Activated CD8-positive, alpha-beta T cell treated with anti-CD3 and anti-CD28 coated beads for 36 hours (primary cell): ENCODE measurements around the gene WDR55. TPM values are rescaled to one million over a fixed set of nuclear protein-coding genes. Genes with fewer than 3 reads are reported as not detected.
"Not testable (repeated sequence)": the region's sequence is repeated elsewhere in the genome, so short reads cannot be mapped to it uniquely, and the experiment has no call there.

Experiments used
- ATAC-seq: fragments of 200-7000 bp; cut with Tn5 transposase; one replicate; pipeline ENCODE4 v1.10.0; 2021; ENCODE audit warnings: mild to moderate bottlenecking, moderate library complexity
- CTCF ChIA-PET: fragments of 350-600 bp; sonication (Branson Sonifier 250); formaldehyde crosslinking; loops from one replicate; lab custom pipeline; 2021; ENCODE audit warnings: antibody characterized with exemption; lab: Charles Lee
- POLR2A ChIA-PET: fragments of 350-600 bp; sonication (Branson Sonifier 250); formaldehyde crosslinking; loops from one replicate; lab custom pipeline; 2021; ENCODE audit warnings: antibody characterized with exemption; lab: Charles Lee
- DNase-seq: peaks from one replicate; pipeline ENCODE4 v3.0.0-alpha.2; 2020
- H3K27ac Mint-ChIP-seq: one replicate; pipeline ENCODE4 v1.8.0; 2021; ENCODE audit warnings: mild to moderate bottlenecking, mixed read lengths
- H3K27me3 Mint-ChIP-seq: one replicate; pipeline ENCODE4 v1.8.0; 2021; ENCODE audit warnings: mixed read lengths
- H3K36me3 Mint-ChIP-seq: one replicate; pipeline ENCODE4 v1.8.0; 2021; ENCODE audit warnings: low read depth, mixed read lengths
- H3K4me1 Mint-ChIP-seq: one replicate; pipeline ENCODE4 v1.8.0; 2021; ENCODE audit warnings: low read depth, mixed read lengths
- H3K4me3 Mint-ChIP-seq: one replicate; pipeline ENCODE4 v1.8.0; 2021; ENCODE audit warnings: mild to moderate bottlenecking, moderate library complexity, mixed read lengths
- H3K9me3 Mint-ChIP-seq: one replicate; pipeline ENCODE4 v1.8.0; 2021; ENCODE audit warnings: mixed read lengths
- CTCF ChIP-seq: fragments of 200-600 bp; IDR thresholded peaks from one replicate; pipeline ENCODE4 v1.8.0; 2022; ENCODE audit warnings: antibody characterized with exemption, mild to moderate bottlenecking
- intact Hi-C: fragments of 100-400 bp; cut with micrococcal nuclease; formaldehyde crosslinking; loops from one replicate; pipeline ENCODE4 v1.10.0; 2022
- total RNA-seq, 2 experiments: library from RNA; stranded (reverse); gene quantifications; one replicate each; pipeline ENCODE4 v1.2.3, GENCODE V29; 2021

WDR55 gene
- total RNA-seq, 2 experiments from 2014 or later: 30.1 to 31.8 TPM

GRCh38 chr5:140664030-140664358 is 710 bp upstream of the WDR55 start:
- no peak for ATAC-seq
- ChIA-PET POLR2A (interaction anchor here (1.0 to 5.5 kb wide), 10 partner anchors 10 to 263 kb away, joined by 3 to 37 read pairs (median 4); partner anchors contain the start of genes EIF4EBP3, HARS1, HARS2 and IK), CTCF (interaction anchor here (1.1 to 1.9 kb wide), 2 partner anchors 8 to 16 kb away, joined by 3 to 4 read pairs; partner anchors contain the start of genes IK and NDUFA2)
- peaks cover 26% of the 10 kb centered on the region for H3K4me1 Mint-ChIP-seq
- peaks cover 72% of the 10 kb centered on the region for H3K36me3 Mint-ChIP-seq
- peak overlapping the region; percentile 95 for H3K27ac Mint-ChIP-seq
- no peak for TF ChIP-seq CTCF
- no peak for DNase-seq
- H3K27me3 Mint-ChIP-seq: no peaks in the 10 kb centered on the region
- H3K4me3 Mint-ChIP-seq: peak overlapping the region; percentile 99
- H3K9me3 Mint-ChIP-seq: no peaks in the 10 kb centered on the region
- intact Hi-C loops: no loop called here

DNA sequence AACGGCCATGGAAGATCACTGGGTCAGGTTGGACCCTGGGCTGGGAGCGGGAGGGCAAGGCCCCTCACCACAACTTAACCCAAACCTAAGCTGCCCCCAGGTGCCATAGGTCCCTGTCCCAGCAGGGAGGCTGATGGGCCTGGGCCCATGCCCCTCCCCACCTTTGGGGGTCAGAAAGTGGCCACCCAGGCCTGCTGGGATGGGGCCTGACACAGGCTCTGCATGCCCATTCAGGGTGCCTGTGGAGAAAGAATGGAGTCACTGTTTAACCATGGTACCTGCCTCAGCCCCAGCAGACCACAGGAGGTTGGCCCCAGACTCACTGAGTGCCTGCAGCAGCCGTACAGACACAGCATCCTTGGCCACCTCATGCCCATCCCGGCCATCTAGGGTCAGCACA is 6.3 kb downstream of the WDR55 start:
- CTCF ChIA-PET, H3K27ac Mint-ChIP-seq, DNase-seq: not testable (repeated sequence)

GRCh38 chr5:140671472-140672125 is 6.9 kb downstream of the WDR55 start:
- POLR2A ChIA-PET: interaction anchor here (0.6 to 1.0 kb wide), 2 partner anchors 7 to 19 kb away, joined by 3 read pairs; partner anchors contain the start of genes HARS1 and HARS2
- Mint-ChIP-seq H3K36me3 (peaks cover 60% of the 10 kb centered on the region), H3K9me3 (no peaks in the 10 kb centered on the region), H3K27ac (no peak overlapping the region), H3K4me3 (no peak overlapping the region), H3K4me1 (peaks cover 14% of the 10 kb centered on the region), H3K27me3 (no peaks in the 10 kb centered on the region)
- no peak for TF ChIP-seq CTCF
- CTCF ChIA-PET: no interaction called here
- intact Hi-C loops: no loop called here
- ATAC-seq (no peak), DNase-seq (no peak)

More for the DNA sequence above, 6.3 kb downstream of the WDR55 start:
- POLR2A ChIA-PET: interaction anchor here (0.6 to 1.0 kb wide), 2 partner anchors 8 to 20 kb away, joined by 3 read pairs; partner anchors contain the start of genes HARS1 and HARS2
- H3K9me3 Mint-ChIP-seq, intact Hi-C loops, H3K4me3 Mint-ChIP-seq, H3K27me3 Mint-ChIP-seq, ATAC-seq: not testable (repeated sequence)
- peaks cover 62% of the 10 kb centered on the region for H3K36me3 Mint-ChIP-seq
- peaks cover 18% of the 10 kb centered on the region for H3K4me1 Mint-ChIP-seq

DNA sequence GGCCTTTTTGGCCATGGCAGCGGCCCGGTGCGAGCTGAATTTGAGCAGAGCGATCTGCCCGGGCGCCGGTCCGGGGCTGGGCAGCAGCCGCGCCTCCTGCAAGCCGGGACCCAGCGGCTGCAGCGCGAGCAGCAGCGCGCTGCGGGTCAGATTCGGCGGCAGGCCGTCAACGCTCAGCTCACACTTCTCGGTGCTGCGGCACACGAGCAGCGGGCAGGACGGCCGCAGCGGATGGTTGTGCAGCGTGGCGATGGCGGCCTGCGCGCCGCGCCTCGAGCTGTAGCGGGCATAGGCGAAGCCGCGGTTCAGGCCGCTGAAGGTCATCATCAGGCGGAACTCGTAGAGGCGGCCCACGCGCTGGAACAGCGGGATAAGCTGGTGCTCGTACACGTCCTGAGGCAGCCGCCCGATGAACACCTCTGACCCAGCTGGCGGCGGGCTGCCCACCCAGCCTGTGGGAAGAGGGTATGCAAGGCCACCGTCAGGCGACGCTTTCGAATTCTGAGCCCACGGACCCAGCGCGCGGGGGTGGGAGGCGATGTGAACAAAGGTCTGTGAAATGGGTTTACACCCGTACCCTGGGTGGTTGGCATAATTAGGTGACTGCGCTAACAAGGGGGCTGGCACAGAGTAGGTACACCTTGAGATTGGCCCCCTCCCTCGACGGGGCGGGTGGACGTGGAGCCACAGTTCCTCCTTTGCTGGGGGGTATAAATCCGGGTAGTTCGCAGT is 7.9 kb downstream of the WDR55 start:
- Mint-ChIP-seq H3K27me3 (no peaks in the 10 kb centered on the region), H3K4me1 (peaks cover 4% of the 10 kb centered on the region), H3K27ac (no peak overlapping the region), H3K9me3 (no peaks in the 10 kb centered on the region), H3K36me3 (peaks cover 60% of the 10 kb centered on the region), H3K4me3 (no peak overlapping the region)
- peak; percentile 33 for DNase-seq
- ChIA-PET CTCF (no interaction called here), POLR2A (interaction anchor here (0.9 to 3.2 kb wide), 2 partner anchors 12 to 25 kb away, joined by 3 to 11 read pairs; partner anchors contain the start of genes IK and NDUFA2)
- TF ChIP-seq CTCF: no peak
- intact Hi-C loops: no loop called here
- ATAC-seq: no peak

DNA sequence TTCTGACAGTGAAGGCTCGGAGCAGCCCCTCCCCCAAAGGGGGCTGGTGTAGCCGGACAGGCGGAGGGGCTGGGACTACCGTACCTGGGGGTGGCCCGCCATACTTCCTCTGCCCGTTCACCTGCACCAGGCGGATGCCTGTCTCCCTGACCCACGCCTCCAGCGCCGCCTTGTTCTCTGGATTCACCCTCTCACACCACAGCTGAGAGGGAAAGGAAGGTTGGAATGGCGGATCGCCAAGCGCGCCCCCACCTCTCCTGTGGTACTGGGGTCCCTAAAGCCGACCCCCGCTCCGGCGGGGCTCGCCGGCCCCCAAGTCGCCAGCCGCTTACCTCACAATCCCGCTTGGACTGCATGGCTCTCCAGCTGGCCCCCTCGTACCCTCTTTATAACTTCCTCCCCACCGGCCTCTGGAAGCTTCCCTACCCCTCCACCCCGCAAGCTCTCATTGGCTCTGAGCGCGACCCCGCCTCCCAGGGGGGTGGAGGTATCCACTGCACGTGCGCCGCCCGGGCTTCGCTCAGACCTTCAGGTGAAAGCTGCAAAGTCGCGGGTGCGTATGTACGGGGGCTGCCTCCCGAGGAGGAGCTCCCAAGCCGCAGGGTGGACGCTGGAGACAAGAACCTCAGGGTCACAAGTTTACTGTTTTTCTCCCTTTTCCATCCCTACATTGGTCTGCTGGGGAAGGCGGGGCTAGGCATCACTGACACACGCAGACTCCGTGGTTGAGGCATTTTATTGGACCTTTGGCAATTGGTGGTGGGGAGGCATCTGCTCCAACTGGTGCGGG is 8.7 kb downstream of the WDR55 start, which contains the start of gene DND1:
DND1 (minus strand) TSS at position 390 of the 790 bp plus-strand sequence; CDS start at position 356, 34 bp downstream.
- no peak within 1 kb of the TSS for H3K4me3 Mint-ChIP-seq

More for the DNA sequence above, 8.7 kb downstream of the WDR55 start, which contains the start of gene DND1:
- intact Hi-C loops: no loop called here
- Mint-ChIP-seq H3K9me3 (no peaks in the 10 kb centered on the region), H3K27me3 (no peaks in the 10 kb centered on the region), H3K4me1 (no peaks in the 10 kb centered on the region), H3K27ac (peak within 1 kb of the TSS; percentile 37), H3K36me3 (peaks cover 59% of the 10 kb centered on the region)
- no peak for DNase-seq
- ChIA-PET POLR2A (interaction anchor here (0.9 to 3.2 kb wide), 4 partner anchors 11 to 26 kb away, joined by 3 to 11 read pairs (median 6); partner anchors contain the start of genes HARS1, HARS2, IK and NDUFA2), CTCF (no interaction called here)
- no peak for ATAC-seq
- TF ChIP-seq CTCF: no peak
